Measurements from ENCODE around the gene MGME1. TPM values are rescaled to one million over a fixed set of nuclear protein-coding genes. Genes with fewer than 3 reads are reported as not detected.

MGME1 gene
- total RNA-seq, 1 experiment from 2014 or later: 50.5 TPM

GRCh38 chr20:17944854-17945474 lies 23.9 kb upstream of the MGME1 start:
- no peak overlapping the region for H3K4me3 ChIP-seq (ENCODE audit: low read depth, low read length)
- H3K36me3 Mint-ChIP-seq (ENCODE audit: insufficient read depth, unreplicated experiment): peaks cover 100% of the 10 kb centered on the region
- H3K4me1 ChIP-seq: no peaks in the 10 kb centered on the region
- ChIA-PET CTCF (no interaction called here), POLR2A (no interaction called here)
- no peaks in the 10 kb centered on the region for H3K27me3 Mint-ChIP-seq (ENCODE audit: insufficient read depth, unreplicated experiment)
- no peaks in the 10 kb centered on the region for H3K4me1 Mint-ChIP-seq (ENCODE audit: low read depth, unreplicated experiment)
- no peak overlapping the region for H3K4me3 Mint-ChIP-seq (ENCODE audit: unreplicated experiment)
- intact Hi-C loops (cut with micrococcal nuclease; ENCODE audit: unreplicated experiment): loop anchor here (5.0 kb wide), 1 partner anchor 52 kb away; no protein-coding TSS in a partner anchor
- peaks cover 17% of the 10 kb centered on the region for H3K36me3 ChIP-seq (ENCODE audit: control insufficient read depth, insufficient read depth, low read length)
- no peak for DNase-seq
- no TSS peak for BruUV-seq (replicated peaks)
- no peak overlapping the region for H3K27ac Mint-ChIP-seq (ENCODE audit: unreplicated experiment)
- no peak for TF ChIP-seq CTCF (IDR thresholded peaks at IDR 0.05; ENCODE audit: insufficient read depth in 1 of 2, low read depth in 1 of 2, low read length in 1 of 2, severe bottlenecking in 1 of 2, unreplicated experiment in 1 of 2)
- no peaks in the 10 kb centered on the region for H3K9me3 Mint-ChIP-seq (ENCODE audit: unreplicated experiment)
- H3K9me3 ChIP-seq: no peaks in the 10 kb centered on the region
- H3K27me3 ChIP-seq (replicated peaks; ENCODE audit: control insufficient read depth, insufficient read depth, low read length): no peaks in the 10 kb centered on the region

DNA sequence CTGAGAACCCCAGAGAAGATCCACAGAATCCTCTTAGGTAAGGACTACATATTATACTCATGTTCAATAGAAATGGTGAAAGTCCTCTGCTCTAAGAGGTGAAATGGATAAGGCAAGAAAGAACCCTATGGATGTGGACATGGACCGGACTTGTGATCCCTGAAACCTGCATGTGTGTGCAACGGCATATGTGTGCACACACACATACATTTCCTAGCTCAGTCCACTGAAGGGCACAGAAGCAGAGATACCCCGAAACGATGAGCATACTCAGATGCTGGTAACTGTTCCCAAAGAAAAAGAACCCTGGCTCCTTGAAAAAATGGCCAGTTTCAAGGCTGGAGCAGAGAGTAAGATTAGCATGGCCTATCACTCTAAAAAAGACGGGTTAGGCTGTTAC lies 22.8 kb upstream of the MGME1 start:
- POLR2A ChIA-PET: interaction anchor here (0.5 kb wide), 1 partner anchor 1597 kb away, joined by 3 read pairs; no protein-coding TSS in a partner anchor
- Histone ChIP-seq H3K36me3 (ENCODE audit: control insufficient read depth, insufficient read depth, low read length) (peaks cover 18% of the 10 kb centered on the region), H3K4me1 (no peaks in the 10 kb centered on the region), H3K27me3 (replicated peaks; ENCODE audit: control insufficient read depth, insufficient read depth, low read length) (no peaks in the 10 kb centered on the region), H3K9me3 (no peaks in the 10 kb centered on the region), H3K4me3 (ENCODE audit: low read depth, low read length) (no peak overlapping the region)
- no peak overlapping the region for H3K4me3 Mint-ChIP-seq (ENCODE audit: unreplicated experiment)
- no peaks in the 10 kb centered on the region for H3K9me3 Mint-ChIP-seq (ENCODE audit: unreplicated experiment)
- no peak overlapping the region for H3K27ac Mint-ChIP-seq (ENCODE audit: unreplicated experiment)
- H3K36me3 Mint-ChIP-seq (ENCODE audit: insufficient read depth, unreplicated experiment): peaks cover 100% of the 10 kb centered on the region
- no TSS peak for BruUV-seq (replicated peaks)
- DNase-seq: no peak
- H3K27me3 Mint-ChIP-seq (ENCODE audit: insufficient read depth, unreplicated experiment): no peaks in the 10 kb centered on the region
- intact Hi-C loops (cut with micrococcal nuclease; ENCODE audit: unreplicated experiment): no loop called here
- CTCF ChIA-PET: no interaction called here
- no peaks in the 10 kb centered on the region for H3K4me1 Mint-ChIP-seq (ENCODE audit: low read depth, unreplicated experiment)
- TF ChIP-seq CTCF (IDR thresholded peaks at IDR 0.05; ENCODE audit: insufficient read depth in 1 of 2, low read depth in 1 of 2, low read length in 1 of 2, severe bottlenecking in 1 of 2, unreplicated experiment in 1 of 2): no peak

GRCh38 chr20:17946572-17947473 lies 22.0 kb upstream of the MGME1 start:
- Histone ChIP-seq H3K9me3 (no peaks in the 10 kb centered on the region), H3K27me3 (replicated peaks; ENCODE audit: control insufficient read depth, insufficient read depth, low read length) (no peaks in the 10 kb centered on the region), H3K4me1 (no peaks in the 10 kb centered on the region), H3K4me3 (ENCODE audit: low read depth, low read length) (no peak overlapping the region), H3K36me3 (ENCODE audit: control insufficient read depth, insufficient read depth, low read length) (peaks cover 17% of the 10 kb centered on the region)
- no peak for TF ChIP-seq CTCF (IDR thresholded peaks at IDR 0.05; ENCODE audit: insufficient read depth in 1 of 2, low read depth in 1 of 2, low read length in 1 of 2, severe bottlenecking in 1 of 2, unreplicated experiment in 1 of 2)
- BruUV-seq (replicated peaks): no TSS peak
- H3K4me1 Mint-ChIP-seq (ENCODE audit: low read depth, unreplicated experiment): no peaks in the 10 kb centered on the region
- intact Hi-C loops (cut with micrococcal nuclease; ENCODE audit: unreplicated experiment): no loop called here
- H3K36me3 Mint-ChIP-seq (ENCODE audit: insufficient read depth, unreplicated experiment): peaks cover 100% of the 10 kb centered on the region
- no peak overlapping the region for H3K4me3 Mint-ChIP-seq (ENCODE audit: unreplicated experiment)
- CTCF ChIA-PET: no interaction called here
- no peak for DNase-seq
- POLR2A ChIA-PET: no interaction called here
- H3K27ac Mint-ChIP-seq (ENCODE audit: unreplicated experiment): no peak overlapping the region
- no peaks in the 10 kb centered on the region for H3K27me3 Mint-ChIP-seq (ENCODE audit: insufficient read depth, unreplicated experiment)
- no peaks in the 10 kb centered on the region for H3K9me3 Mint-ChIP-seq (ENCODE audit: unreplicated experiment)
